Activated naive CD8-positive, alpha-beta T cell treated with anti-CD3 and anti-CD28 coated beads, Interleukin-2, amount 10 ng/mL, durations not matched to agents 7 days and 5 days (primary cell): ENCODE results near the gene C6orf89. TPM values are rescaled to one million over a fixed set of nuclear protein-coding genes. Genes with fewer than 3 reads are reported as not detected.
A peak's percentile ranks its signal among the peaks of the same experiment; 100 is the strongest.

Experiments used
- ATAC-seq: fragments of 150-1000 bp; cut with Tn5 transposase; one replicate; pipeline ENCODE4 v1.10.0; 2021; ENCODE audit warnings: low read depth, moderate library complexity
- POLR2A ChIA-PET: fragments of 350-600 bp; sonication (Branson Sonifier 250); formaldehyde crosslinking; loops from one replicate; lab custom pipeline; 2021; ENCODE audit warnings: antibody characterized with exemption; lab: Charles Lee
- DNase-seq: peaks from one replicate; pipeline ENCODE4 v3.0.0; 2021
- H3K27ac Mint-ChIP-seq: one replicate; pipeline ENCODE4 v1.8.0; 2022; ENCODE audit warnings: mild to moderate bottlenecking, mixed read lengths
- H3K27me3 Mint-ChIP-seq: one replicate; pipeline ENCODE4 v1.8.0; 2022; ENCODE audit warnings: mild to moderate bottlenecking, moderate library complexity, mixed read lengths
- H3K36me3 Mint-ChIP-seq: one replicate; pipeline ENCODE4 v1.8.0; 2021; ENCODE audit warnings: mild to moderate bottlenecking, mixed read lengths
- H3K4me1 Mint-ChIP-seq: one replicate; pipeline ENCODE4 v1.8.0; 2021; ENCODE audit warnings: mixed read lengths
- H3K4me3 Mint-ChIP-seq: one replicate; pipeline ENCODE4 v1.8.0; 2022; ENCODE audit warnings: mild to moderate bottlenecking, moderate library complexity, mixed read lengths
- H3K9me3 Mint-ChIP-seq: one replicate; pipeline ENCODE4 v1.8.0; 2021; ENCODE audit warnings: mixed read lengths
- total RNA-seq, 2 experiments: library from RNA; stranded (reverse); gene quantifications; one replicate each; pipeline ENCODE4 v1.2.3, GENCODE V29; 2021

Gene C6orf89
- total RNA-seq, 2 experiments from 2014 or later: 45.3 to 46.0 TPM

GRCh38 chr6:36845233-36845632 lies 40.5 kb upstream of the C6orf89 start:
- DNase-seq: no peak
- POLR2A ChIA-PET: no interaction called here
- no peaks in the 10 kb centered on the region for H3K36me3 Mint-ChIP-seq
- peaks cover 6% of the 10 kb centered on the region for H3K4me1 Mint-ChIP-seq
- no peak for ATAC-seq
- no peak overlapping the region for H3K4me3 Mint-ChIP-seq
- peaks cover 17% of the 10 kb centered on the region for H3K27me3 Mint-ChIP-seq
- no peaks in the 10 kb centered on the region for H3K9me3 Mint-ChIP-seq
- no peak overlapping the region for H3K27ac Mint-ChIP-seq

- peaks cover 7% of the 10 kb centered on the region for H3K4me1 Mint-ChIP-seq
- ATAC-seq (no peak), DNase-seq (no peak)
- no peak overlapping the region for H3K27ac Mint-ChIP-seq
- H3K4me3 Mint-ChIP-seq: no peak overlapping the region
- H3K36me3 Mint-ChIP-seq: peaks cover 2% of the 10 kb centered on the region
- POLR2A ChIA-PET: no interaction called here
- H3K27me3 Mint-ChIP-seq: peaks cover 7% of the 10 kb centered on the region
- H3K9me3 Mint-ChIP-seq: no peaks in the 10 kb centered on the region
Observed at GRCh38 chr6:36847152-36847551, 38.6 kb upstream of the C6orf89 start.

- Mint-ChIP-seq H3K27me3 (peaks cover 7% of the 10 kb centered on the region), H3K27ac (no peak overlapping the region), H3K4me3 (no peak overlapping the region), H3K9me3 (no peaks in the 10 kb centered on the region), H3K36me3 (peaks cover 2% of the 10 kb centered on the region), H3K4me1 (peaks cover 7% of the 10 kb centered on the region)
- POLR2A ChIA-PET: interaction anchor here (0.7 kb wide), 1 partner anchor 20 kb away, joined by 3 read pairs; no protein-coding TSS in a partner anchor
- no peak for ATAC-seq
- no peak for DNase-seq
Observed at GRCh38 chr6:36847991-36848390, 37.8 kb upstream of the C6orf89 start.

- no peak overlapping the region for H3K27ac Mint-ChIP-seq
Observed at GRCh38 chr6:36848658-36849441, 36.9 kb upstream of the C6orf89 start.

GRCh38 chr6:36850021-36850420 lies 35.7 kb upstream of the C6orf89 start:
- ATAC-seq: no peak
- POLR2A ChIA-PET: no interaction called here

More at GRCh38 chr6:36848658-36849441, 36.9 kb upstream of the C6orf89 start:
- POLR2A ChIA-PET: interaction anchor here (1.1 kb wide), 1 partner anchor 80 kb away, joined by 3 read pairs; no protein-coding TSS in a partner anchor
- H3K36me3 Mint-ChIP-seq: peaks cover 4% of the 10 kb centered on the region
- H3K4me1 Mint-ChIP-seq: peaks cover 10% of the 10 kb centered on the region
- no peak overlapping the region for H3K4me3 Mint-ChIP-seq
- peak; percentile 14 for ATAC-seq
- DNase-seq: no peak
- H3K9me3 Mint-ChIP-seq: no peaks in the 10 kb centered on the region
- H3K27me3 Mint-ChIP-seq: peaks cover 7% of the 10 kb centered on the region

GRCh38 chr6:36851149-36851614 lies 34.6 kb upstream of the C6orf89 start:
- H3K9me3 Mint-ChIP-seq: no peaks in the 10 kb centered on the region
- H3K36me3 Mint-ChIP-seq: peaks cover 13% of the 10 kb centered on the region
- no peak overlapping the region for H3K27ac Mint-ChIP-seq
- POLR2A ChIA-PET: no interaction called here
- DNase-seq (no peak), ATAC-seq (peak; percentile 35)
- peaks cover 5% of the 10 kb centered on the region for H3K27me3 Mint-ChIP-seq
- peaks cover 11% of the 10 kb centered on the region for H3K4me1 Mint-ChIP-seq
- H3K4me3 Mint-ChIP-seq: no peak overlapping the region

More at GRCh38 chr6:36850021-36850420, 35.7 kb upstream of the C6orf89 start:
- Mint-ChIP-seq H3K36me3 (peaks cover 11% of the 10 kb centered on the region), H3K27me3 (peaks cover 5% of the 10 kb centered on the region), H3K27ac (no peak overlapping the region), H3K9me3 (no peaks in the 10 kb centered on the region), H3K4me1 (peaks cover 11% of the 10 kb centered on the region), H3K4me3 (no peak overlapping the region)
- no peak for DNase-seq

GRCh38 chr6:36851626-36852025 lies 34.1 kb upstream of the C6orf89 start:
- DNase-seq (no peak), ATAC-seq (no peak)
- Mint-ChIP-seq H3K27me3 (peaks cover 5% of the 10 kb centered on the region), H3K27ac (no peak overlapping the region), H3K4me3 (no peak overlapping the region), H3K36me3 (peaks cover 17% of the 10 kb centered on the region), H3K9me3 (no peaks in the 10 kb centered on the region), H3K4me1 (peaks cover 11% of the 10 kb centered on the region)
- POLR2A ChIA-PET: interaction anchor here (1.9 kb wide), 1 partner anchor 23 kb away, joined by 6 read pairs; the partner anchor contains the start of gene PPIL1

GRCh38 chr6:36852481-36853147 lies 33.1 kb upstream of the C6orf89 start:
- ATAC-seq: no peak
- H3K9me3 Mint-ChIP-seq: no peaks in the 10 kb centered on the region
- no peak overlapping the region for H3K4me3 Mint-ChIP-seq
- peaks cover 17% of the 10 kb centered on the region for H3K36me3 Mint-ChIP-seq
- H3K27ac Mint-ChIP-seq: no peak overlapping the region
- POLR2A ChIA-PET: interaction anchor here (1.9 kb wide), 1 partner anchor 22 kb away, joined by 6 read pairs; the partner anchor contains the start of gene PPIL1
- DNase-seq: no peak
- H3K27me3 Mint-ChIP-seq: peaks cover 5% of the 10 kb centered on the region
- H3K4me1 Mint-ChIP-seq: peaks cover 11% of the 10 kb centered on the region

- Mint-ChIP-seq H3K9me3 (no peaks in the 10 kb centered on the region), H3K36me3 (peaks cover 17% of the 10 kb centered on the region), H3K27ac (no peak overlapping the region), H3K4me3 (no peak overlapping the region), H3K4me1 (peaks cover 11% of the 10 kb centered on the region), H3K27me3 (peaks cover 4% of the 10 kb centered on the region)
- DNase-seq: no peak
- no peak for ATAC-seq
- POLR2A ChIA-PET: interaction anchor here (1.9 kb wide), 1 partner anchor 21 kb away, joined by 6 read pairs; the partner anchor contains the start of gene PPIL1
Observed at GRCh38 chr6:36853325-36853724, 32.4 kb upstream of the C6orf89 start.

- DNase-seq (no peak), ATAC-seq (no peak)
- Mint-ChIP-seq H3K27me3 (no peaks in the 10 kb centered on the region), H3K4me3 (no peak overlapping the region), H3K9me3 (no peaks in the 10 kb centered on the region), H3K36me3 (peaks cover 30% of the 10 kb centered on the region), H3K27ac (no peak overlapping the region), H3K4me1 (peaks cover 8% of the 10 kb centered on the region)
- POLR2A ChIA-PET: no interaction called here
Observed at GRCh38 chr6:36855750-36856149, 30.0 kb upstream of the C6orf89 start.

GRCh38 chr6:36856277-36856676 lies 29.5 kb upstream of the C6orf89 start:
- Mint-ChIP-seq H3K4me3 (no peak overlapping the region), H3K9me3 (no peaks in the 10 kb centered on the region), H3K27me3 (no peaks in the 10 kb centered on the region), H3K4me1 (peaks cover 7% of the 10 kb centered on the region), H3K27ac (no peak overlapping the region), H3K36me3 (peaks cover 34% of the 10 kb centered on the region)
- ATAC-seq (no peak), DNase-seq (no peak)
- POLR2A ChIA-PET: no interaction called here

GRCh38 chr6:36857325-36857724 lies 28.4 kb upstream of the C6orf89 start:
- H3K4me3 Mint-ChIP-seq: no peak overlapping the region
- H3K27ac Mint-ChIP-seq: no peak overlapping the region
- H3K4me1 Mint-ChIP-seq: peaks cover 7% of the 10 kb centered on the region
- DNase-seq: no peak
- peaks cover 34% of the 10 kb centered on the region for H3K36me3 Mint-ChIP-seq
- H3K9me3 Mint-ChIP-seq: no peaks in the 10 kb centered on the region
- POLR2A ChIA-PET: no interaction called here
- ATAC-seq: no peak
- H3K27me3 Mint-ChIP-seq: no peaks in the 10 kb centered on the region

GRCh38 chr6:36858407-36858981 lies 27.3 kb upstream of the C6orf89 start:
- no peak overlapping the region for H3K27ac Mint-ChIP-seq

More at GRCh38 chr6:36858407-36858981, 27.3 kb upstream of the C6orf89 start:
- Mint-ChIP-seq H3K4me1 (peaks cover 9% of the 10 kb centered on the region), H3K9me3 (no peaks in the 10 kb centered on the region), H3K27me3 (no peaks in the 10 kb centered on the region), H3K36me3 (peaks cover 40% of the 10 kb centered on the region), H3K4me3 (no peak overlapping the region)
- POLR2A ChIA-PET: no interaction called here
- DNase-seq (no peak), ATAC-seq (no peak)
